OCI-LY3 (cell line): ENCODE results near the gene SHD.
"Not testable (repeated sequence)": the region's sequence is repeated elsewhere in the genome, so short reads cannot be mapped to it uniquely, and the experiment has no call there.

Source experiments
- H2AFZ ChIP-seq: fragments of 200-600, 300-600 bp; shearing (Covaris generic); 2 replicates; pipeline ENCODE4 v1.6.0; 2014; ENCODE audit warnings: antibody characterized with exemption, low read depth, low read length
- H3K27ac ChIP-seq: fragments of 200-600, 300-600 bp; sonication (generic); 2 replicates; pipeline ENCODE4 v1.5.1; 2014; ENCODE audit warnings: mild to moderate bottlenecking, low read length, moderate library complexity, mixed read lengths
- H3K27me3 ChIP-seq: fragments of 200-600, 300-600 bp; sonication (generic); 2 replicates; pipeline ENCODE4 v1.6.1; 2014; ENCODE audit warnings: low read depth, low read length, mixed read lengths
- H3K36me3 ChIP-seq: fragments of 200-600, 300-600 bp; sonication (generic); replicated peaks from 2 replicates; pipeline ENCODE3; 2014; ENCODE audit warnings: low read depth, low read length, mixed read lengths
- H3K4me1 ChIP-seq: fragments of 300-600, 200-600 bp; sonication (generic); 2 replicates; pipeline ENCODE4 v1.6.1; 2014; ENCODE audit warnings: low read length, mixed read lengths
- H3K4me2 ChIP-seq: fragments of 200-600, 300-600 bp; sonication (generic); 2 replicates; pipeline ENCODE4 v1.6.1; 2014; ENCODE audit warnings: low read length, mixed read lengths
- H3K4me3 ChIP-seq: fragments of 300-600, 200-600 bp; sonication (generic); 2 replicates; pipeline ENCODE4 v1.5.1; 2014; ENCODE audit warnings: antibody characterized with exemption, mild to moderate bottlenecking, low read length, moderate library complexity
- H3K79me2 ChIP-seq: fragments of 300-600, 200-600 bp; shearing (Covaris generic); 2 replicates; pipeline ENCODE4 v1.6.1; 2014; ENCODE audit warnings: mild to moderate bottlenecking, low read length, mixed read lengths
- H3K9ac ChIP-seq: fragments of 300-600, 200-600 bp; shearing (Covaris generic); 2 replicates; pipeline ENCODE4 v1.6.0; 2014; ENCODE audit warnings: mild to moderate bottlenecking, low read length, moderate library complexity
- H3K9me3 ChIP-seq: fragments of 200-600, 300-600 bp; shearing (Covaris generic); 2 replicates; pipeline ENCODE4 v1.6.1; 2014; ENCODE audit warnings: low read length, mixed read lengths; ENCODE audit not compliant: insufficient read depth
- H4K20me1 ChIP-seq: fragments of 200-600, 300-600 bp; sonication (generic); 2 replicates; pipeline ENCODE4 v1.6.1; 2016; ENCODE audit warnings: low read length, mixed read lengths; ENCODE audit not compliant: insufficient read depth
- CTCF ChIP-seq: fragments of 200-600, 300-600 bp; sonication (generic); IDR thresholded peaks from 2 replicates; pipeline ENCODE4 v1.5.1; 2014; ENCODE audit warnings: antibody characterized with exemption, low read length, low read depth
- EZH2phosphoT487 ChIP-seq: fragments of 200-600 bp; shearing (Covaris generic); IDR thresholded peaks from 2 replicates; pipeline ENCODE4 v1.6.1; 2018; ENCODE audit warnings: antibody characterized with exemption, mixed run types, low read depth

The SHD gene

GRCh38 chr19:4238831-4239230 lies 40.2 kb upstream of the SHD start:
- Histone ChIP-seq H3K4me2 (no peak overlapping the region), H3K9me3 (no peaks in the 10 kb centered on the region), H2AFZ (no peak overlapping the region), H3K79me2 (peaks cover 25% of the 10 kb centered on the region), H3K9ac (no peak overlapping the region), H4K20me1 (peaks cover 25% of the 10 kb centered on the region), H3K27me3 (no peaks in the 10 kb centered on the region), H3K27ac (no peak overlapping the region), H3K4me1 (peaks cover 26% of the 10 kb centered on the region), H3K36me3 (peaks cover 60% of the 10 kb centered on the region), H3K4me3 (no peak overlapping the region)
- TF ChIP-seq CTCF (no peak), EZH2phosphoT487 (no peak)

GRCh38 chr19:4241824-4242430 lies 37.1 kb upstream of the SHD start:
- H3K27ac ChIP-seq, result peak overlapping the region; percentile 95
- H3K4me2 ChIP-seq, result peak overlapping the region; percentile 63
- no peaks in the 10 kb centered on the region for H3K27me3 ChIP-seq
- peaks cover 55% of the 10 kb centered on the region for H3K36me3 ChIP-seq
- no peaks in the 10 kb centered on the region for H3K9me3 ChIP-seq
- peak overlapping the region; percentile 54 for H3K4me3 ChIP-seq
- H3K79me2 ChIP-seq, result peaks cover 2% of the 10 kb centered on the region; the same call in 1 of the 2 replicates
- peak overlapping the region; percentile 51 for H3K9ac ChIP-seq
- H2AFZ ChIP-seq, result no peak overlapping the region
- H3K4me1 ChIP-seq, result peaks cover 33% of the 10 kb centered on the region
- TF ChIP-seq CTCF, result no peak
- TF ChIP-seq EZH2phosphoT487, result no peak
- H4K20me1 ChIP-seq, result peaks cover 3% of the 10 kb centered on the region

- H3K27ac ChIP-seq, result peak overlapping the region; percentile 87; the same call in 1 of the 2 replicates
Measured at GRCh38 chr19:4245938-4246337, 33.1 kb upstream of the SHD start.

GRCh38 chr19:4246767-4247593 lies 32.1 kb upstream of the SHD start, which contains the start of gene YJU2:
Gene YJU2 (plus strand): TSS chr19:4247080. CDS start chr19:4247147, 67 bp downstream.
- Histone ChIP-seq H3K4me3 (peak within 1 kb of the TSS; percentile 80), H3K4me2 (peak within 1 kb of the TSS; percentile 69), H4K20me1 (no peaks in the 10 kb centered on the region), H3K4me1 (peaks cover 26% of the 10 kb centered on the region), H3K36me3 (peaks cover 45% of the 10 kb centered on the region), H3K79me2 (peaks cover 9% of the 10 kb centered on the region), H3K9ac (peak within 1 kb of the TSS; percentile 82), H3K27ac (peak within 1 kb of the TSS; percentile 87), H3K9me3 (no peaks in the 10 kb centered on the region), H3K27me3 (no peaks in the 10 kb centered on the region), H2AFZ (peak within 1 kb of the TSS; percentile 78)
- peak; percentile 47 for TF ChIP-seq CTCF
- TF ChIP-seq EZH2phosphoT487, result no peak

More at GRCh38 chr19:4245938-4246337, 33.1 kb upstream of the SHD start:
- H3K79me2 ChIP-seq, H3K9ac ChIP-seq, H2AFZ ChIP-seq, H4K20me1 ChIP-seq, H3K27me3 ChIP-seq, H3K9me3 ChIP-seq: not testable (repeated sequence)
- Histone ChIP-seq H3K36me3 (peaks cover 51% of the 10 kb centered on the region), H3K4me3 (peak overlapping the region; percentile 80; the same call in 1 of the 2 replicates), H3K4me1 (peaks cover 37% of the 10 kb centered on the region), H3K4me2 (peak overlapping the region; percentile 69)
